DMS 273 treated with DMSO at 0.1 percent for 48 hours (cell line): Measurements from ENCODE around the gene CDH4.

Experiments
- DNase-seq: peaks from one replicate; lab custom pipeline; 2025; lab: John Stamatoyannopoulos, UW

CDH4 gene

DNA sequence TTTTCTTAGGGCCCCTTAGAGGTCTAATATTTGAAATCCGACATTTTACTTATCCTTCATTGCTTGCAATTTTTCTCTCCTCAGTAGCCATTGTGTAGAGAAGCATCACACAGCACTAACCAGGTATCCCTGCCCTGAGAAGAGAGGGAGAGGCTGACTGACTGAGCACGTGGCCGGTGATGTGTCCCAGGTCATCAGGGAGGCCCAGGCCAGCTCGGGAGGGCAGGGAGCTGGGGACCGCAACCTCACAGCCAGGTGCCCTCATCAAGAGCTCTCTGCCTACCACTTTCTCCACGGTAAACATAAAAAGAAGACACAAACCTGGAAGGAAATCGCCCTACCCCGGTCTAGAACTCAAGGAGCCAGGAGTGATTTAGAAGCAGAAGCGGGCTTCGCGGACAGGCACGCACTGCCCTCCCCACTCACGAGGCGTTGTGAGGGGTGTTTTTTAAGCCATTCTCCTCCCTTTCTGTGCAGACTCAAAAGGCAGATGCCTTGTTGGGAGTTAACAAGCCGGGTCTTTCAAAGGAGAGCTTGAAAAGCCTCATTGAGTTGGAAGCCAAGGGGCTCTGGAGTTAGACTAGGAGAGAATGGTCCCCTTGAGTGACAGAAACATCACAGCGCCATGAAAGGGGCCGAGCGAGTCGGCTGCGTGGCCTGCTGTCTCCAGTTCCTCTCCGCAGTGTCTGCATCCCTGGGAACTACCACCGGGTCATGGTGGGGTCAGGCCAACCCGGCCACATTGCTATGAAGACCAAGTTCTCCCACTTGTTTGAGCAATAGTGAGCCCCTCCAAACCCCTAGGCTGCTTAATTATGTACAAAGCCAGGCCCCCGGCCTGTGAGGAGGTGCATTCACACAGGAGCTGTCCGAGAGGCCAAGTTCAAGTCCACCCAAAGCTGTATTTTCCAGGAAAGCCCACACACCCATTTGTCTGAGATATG is 285.4 kb downstream of the CDH4 start:
- no peak for DNase-seq

DNA sequence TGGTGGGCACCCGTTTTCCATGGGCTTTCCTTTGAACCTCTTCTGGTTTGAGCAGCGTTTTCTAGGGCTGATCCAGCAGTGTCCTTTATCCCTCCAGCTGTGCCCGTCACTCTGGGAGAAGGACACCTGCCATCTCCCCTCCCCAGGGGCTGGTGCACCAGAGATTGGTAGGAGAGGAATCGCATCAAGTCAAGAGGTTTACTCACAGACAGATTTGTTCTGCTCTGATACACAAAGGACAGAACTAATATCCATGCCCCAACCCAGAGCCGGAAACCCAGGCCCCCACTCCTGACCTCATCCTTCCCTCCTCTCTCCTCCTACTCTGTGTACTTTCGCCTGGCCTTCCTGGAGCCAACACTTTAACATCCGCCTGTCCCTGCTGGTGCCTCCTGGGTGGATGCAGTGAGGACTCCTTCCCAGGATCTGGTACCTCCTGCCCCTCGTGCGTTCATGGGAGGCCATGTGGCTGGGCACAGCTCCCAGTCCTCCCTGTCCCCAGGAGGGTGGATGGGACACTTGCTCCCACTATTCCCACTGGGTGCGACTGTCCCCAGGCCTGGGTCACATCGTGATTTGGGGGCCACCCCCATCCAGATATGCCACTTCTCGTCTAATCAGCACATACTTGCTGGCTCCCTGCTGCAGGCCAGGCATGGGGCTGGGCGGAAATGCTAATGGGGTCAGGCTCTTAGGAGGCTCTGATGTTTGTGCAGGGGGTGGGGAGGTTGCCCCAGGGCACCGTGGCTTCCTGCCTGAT is 286.3 kb downstream of the CDH4 start:
- DNase-seq, result no peak

DNA sequence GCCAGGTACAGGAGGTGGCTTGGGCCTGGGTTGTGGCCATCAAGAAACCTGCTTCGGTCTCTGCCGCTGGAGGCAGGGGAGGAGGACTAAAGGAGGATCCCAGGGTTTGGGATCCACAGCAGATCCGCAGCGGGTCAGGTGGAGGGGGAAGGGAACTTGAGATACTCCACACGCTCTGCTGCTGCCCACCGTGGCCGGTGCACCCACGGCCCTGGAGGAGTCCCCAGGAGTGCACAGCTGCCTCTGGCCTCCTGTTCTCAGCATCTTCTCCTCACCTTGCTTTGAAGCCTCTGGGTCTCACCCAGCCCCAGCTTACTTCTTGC is 286.8 kb downstream of the CDH4 start:
- no peak for DNase-seq

DNA sequence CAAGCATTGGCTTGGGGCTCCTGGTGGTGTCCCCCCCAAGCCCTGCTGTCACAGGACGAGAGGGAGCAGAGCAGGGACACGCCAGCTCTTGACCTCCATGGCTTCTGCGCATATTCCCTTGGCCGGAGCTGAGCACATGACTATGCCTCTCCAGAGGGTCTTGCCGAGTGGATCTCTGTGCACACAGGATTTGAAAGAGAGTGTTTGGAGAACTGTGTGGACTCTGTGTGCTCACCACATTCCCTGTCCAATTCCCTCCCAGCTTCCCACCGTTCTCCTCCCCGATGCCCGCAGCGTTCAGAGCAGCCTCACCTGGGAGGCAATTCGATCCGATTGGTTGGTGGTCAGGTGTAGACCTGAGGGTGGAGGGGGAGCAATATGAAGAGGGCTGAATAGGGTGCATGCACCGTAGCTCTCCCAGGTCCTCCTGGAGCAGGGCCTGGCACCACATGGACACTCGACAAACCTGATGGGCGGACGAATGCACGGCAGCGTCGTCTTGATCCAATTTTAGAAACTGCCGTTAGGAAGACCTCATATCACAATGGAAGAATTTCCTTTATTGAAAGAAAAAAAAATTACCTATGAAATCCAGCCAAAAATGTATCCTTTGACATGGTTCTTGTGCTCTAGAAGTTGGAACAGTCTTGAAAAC is 287.8 kb downstream of the CDH4 start:
- DNase-seq, result no peak

DNA sequence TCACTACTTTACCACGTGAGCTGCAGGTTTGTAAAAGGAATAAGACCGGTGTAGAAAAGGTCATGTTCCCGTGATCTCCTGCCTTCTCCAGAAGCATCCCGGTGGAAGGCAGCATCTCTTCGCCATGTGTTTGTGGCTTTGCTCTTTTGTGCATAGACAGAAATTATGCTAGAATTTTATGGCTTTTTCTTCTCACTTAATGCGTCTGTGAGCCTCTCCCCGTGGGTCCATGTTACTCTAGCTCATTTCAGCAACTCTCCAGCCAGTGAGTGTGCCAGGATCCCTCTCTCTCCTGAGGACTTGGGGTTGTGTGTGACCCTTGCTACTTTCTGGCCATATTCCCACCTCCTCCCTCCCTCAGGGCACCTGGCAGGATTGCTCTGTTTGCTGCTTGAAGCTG is 289.5 kb downstream of the CDH4 start:
- DNase-seq, result no peak

GRCh38 chr20:61543086-61543485 is 291.0 kb downstream of the CDH4 start:
- no peak for DNase-seq

DNA sequence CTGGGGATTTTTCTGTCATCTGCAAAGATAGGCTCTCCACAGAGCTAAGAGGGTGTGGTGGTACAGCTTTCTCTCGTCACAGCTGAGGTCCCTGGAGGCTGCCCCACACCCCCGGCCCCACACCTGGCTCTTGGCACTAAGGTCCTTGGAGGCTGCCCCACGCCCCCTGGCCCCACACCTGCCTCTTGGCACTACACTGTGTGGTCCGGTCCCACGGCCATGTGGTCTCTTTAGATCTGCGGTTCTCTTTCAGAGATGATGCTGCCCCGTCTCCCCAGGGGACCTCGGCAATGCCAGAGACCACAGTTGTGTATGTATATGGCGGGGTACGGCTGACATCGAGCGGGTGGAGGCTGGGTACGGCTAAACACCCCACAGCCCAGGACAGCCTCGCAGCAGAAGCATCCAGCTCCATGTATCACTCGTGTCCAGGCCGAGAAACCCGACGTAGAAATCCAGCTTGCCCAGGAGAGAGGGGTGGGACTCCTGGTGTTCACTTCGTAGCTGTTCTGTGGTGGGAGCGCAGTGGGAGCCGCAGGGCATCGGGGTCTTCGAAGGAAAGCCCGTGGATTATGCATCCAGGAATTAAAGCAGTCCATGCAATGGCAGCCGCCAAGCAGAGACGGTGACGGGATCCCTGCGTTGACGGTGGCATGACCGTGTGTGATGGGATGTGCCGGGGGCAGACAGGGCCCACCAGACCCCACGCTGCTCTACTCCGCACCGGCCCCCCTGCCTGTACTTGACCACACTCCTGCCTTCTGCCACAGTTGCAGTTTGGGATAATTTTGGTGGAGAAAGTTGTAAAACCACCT is 292.1 kb downstream of the CDH4 start:
- DNase-seq, result no peak

GRCh38 chr20:61544910-61545889 is 293.1 kb downstream of the CDH4 start:
- DNase-seq, result no peak

DNA sequence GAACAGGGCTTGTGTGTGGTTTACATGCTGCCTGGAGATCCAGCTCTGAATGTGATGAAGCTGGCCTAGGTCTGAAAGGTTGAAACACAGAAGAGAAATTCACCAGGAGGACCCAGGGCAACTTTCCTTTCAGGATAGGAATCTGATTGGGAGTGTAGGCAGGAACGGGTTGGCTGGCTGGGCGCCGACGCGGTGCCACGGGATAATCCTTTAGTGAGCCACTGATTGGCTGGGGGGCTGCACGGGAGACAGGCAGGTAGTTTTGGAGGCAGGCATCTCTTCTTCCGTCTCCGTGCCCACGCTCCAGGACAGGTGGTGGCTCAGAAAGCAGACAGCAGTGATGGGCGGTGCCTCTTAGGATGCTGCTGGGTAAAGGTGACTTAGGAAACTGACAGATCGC is 294.6 kb downstream of the CDH4 start:
- no peak for DNase-seq

DNA sequence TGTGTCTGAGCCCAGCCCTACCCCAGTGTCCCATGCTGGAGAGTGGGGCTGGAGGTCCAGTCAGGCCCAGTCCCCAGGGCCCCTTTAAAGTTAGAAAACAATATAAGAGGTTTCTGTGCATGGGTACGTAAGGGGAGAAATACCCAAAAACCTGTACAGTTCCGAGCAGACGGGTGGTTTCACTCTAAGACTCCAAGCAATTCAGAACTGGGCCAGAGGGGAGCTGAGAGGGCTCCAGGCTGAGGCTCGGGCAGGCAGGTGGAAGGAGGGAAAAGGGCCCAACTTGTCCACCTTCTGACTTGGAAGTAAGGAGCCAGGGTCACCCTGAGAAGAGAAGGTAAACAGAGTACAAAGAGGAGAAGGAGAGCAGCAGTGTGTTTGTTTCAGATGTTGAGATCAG is 296.0 kb downstream of the CDH4 start:
- DNase-seq, result no peak

DNA sequence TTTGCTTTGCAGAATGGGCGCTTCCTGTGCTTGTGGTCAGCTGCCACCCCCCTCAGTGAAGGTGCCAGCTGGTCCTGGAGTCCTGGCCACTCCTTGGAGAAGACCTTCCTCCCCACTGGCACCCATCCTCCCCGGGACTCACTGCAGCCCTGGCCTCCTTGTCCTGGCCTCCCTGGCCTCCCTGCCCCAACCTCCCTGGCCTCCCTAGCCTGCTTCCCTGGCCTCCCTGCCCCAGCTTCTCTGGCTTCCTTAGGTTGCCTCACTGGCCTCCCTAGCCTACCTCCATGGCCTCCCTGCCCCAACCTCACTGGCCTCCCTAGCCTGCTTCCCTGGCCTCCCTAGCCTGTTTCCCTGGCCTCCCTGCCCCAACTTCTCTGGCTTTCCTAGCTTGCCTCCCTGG is 297.8 kb downstream of the CDH4 start:
- DNase-seq, result no peak

DNA sequence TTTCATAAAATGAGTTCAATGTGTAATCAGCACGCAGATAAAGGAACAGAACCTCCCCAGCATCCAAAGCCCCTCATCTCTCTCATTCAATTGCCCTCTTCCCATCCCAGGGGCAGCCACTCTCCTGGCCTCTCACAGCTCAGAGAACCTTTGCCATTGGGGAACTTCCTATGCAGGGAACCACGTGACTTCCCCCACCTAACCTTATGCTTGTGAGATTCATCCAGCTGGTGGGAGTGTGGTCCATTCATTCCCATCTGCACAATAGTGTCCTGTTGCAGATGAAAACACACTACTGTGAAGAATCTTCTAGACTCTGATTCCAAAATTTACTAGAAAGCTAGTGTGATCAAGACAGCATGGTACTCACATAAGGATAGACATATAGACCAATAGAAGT is 299.3 kb downstream of the CDH4 start:
- no peak for DNase-seq

GRCh38 chr20:61554617-61555016 is 302.6 kb downstream of the CDH4 start:
- DNase-seq, result no peak

- DNase-seq, result no peak
Measured at GRCh38 chr20:61555566-61555965, 303.5 kb downstream of the CDH4 start.

DNA sequence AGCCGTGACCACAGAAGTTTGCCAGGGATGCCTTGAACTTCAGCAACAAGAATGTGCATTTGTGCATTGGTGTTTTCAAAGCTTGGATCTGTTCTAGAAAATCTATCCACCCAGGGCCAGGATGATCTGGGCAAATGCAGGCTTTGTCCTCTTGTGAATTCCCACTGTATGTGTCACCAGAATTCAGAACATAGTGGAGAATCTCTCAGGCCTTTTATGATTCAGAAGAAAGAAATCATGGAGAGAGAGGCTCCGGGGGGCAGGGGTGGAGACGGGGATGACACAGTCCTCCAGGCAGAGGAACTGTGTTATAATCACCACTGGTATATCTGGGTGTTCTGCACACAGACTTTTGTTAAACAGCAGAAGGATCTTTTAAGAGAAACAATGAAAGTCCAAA is 304.1 kb downstream of the CDH4 start:
- no peak for DNase-seq

- DNase-seq, result no peak
Measured at GRCh38 chr20:61556673-61557072, 304.6 kb downstream of the CDH4 start.

DNA sequence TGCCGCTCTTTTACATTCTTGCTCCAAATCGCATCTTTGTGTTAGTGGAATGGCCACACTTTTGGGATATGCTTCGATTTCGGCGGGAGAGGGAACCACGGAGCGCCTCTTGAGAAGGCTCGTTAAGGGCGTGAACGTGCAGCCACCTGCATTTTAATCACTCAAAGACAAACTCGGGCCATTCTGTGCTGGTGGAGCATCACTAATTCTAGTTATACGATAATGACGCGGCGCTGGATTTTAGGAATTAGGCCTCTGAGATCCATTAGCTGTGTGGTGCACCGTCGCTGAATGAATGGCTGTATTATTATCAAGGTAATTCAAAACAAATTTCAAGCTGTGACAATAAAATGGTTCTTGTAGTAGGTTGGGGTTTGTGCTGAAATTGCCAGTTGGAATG is 305.6 kb downstream of the CDH4 start:
- no peak for DNase-seq

- DNase-seq, result no peak
Measured at GRCh38 chr20:61558726-61559125, 306.7 kb downstream of the CDH4 start.

DNA sequence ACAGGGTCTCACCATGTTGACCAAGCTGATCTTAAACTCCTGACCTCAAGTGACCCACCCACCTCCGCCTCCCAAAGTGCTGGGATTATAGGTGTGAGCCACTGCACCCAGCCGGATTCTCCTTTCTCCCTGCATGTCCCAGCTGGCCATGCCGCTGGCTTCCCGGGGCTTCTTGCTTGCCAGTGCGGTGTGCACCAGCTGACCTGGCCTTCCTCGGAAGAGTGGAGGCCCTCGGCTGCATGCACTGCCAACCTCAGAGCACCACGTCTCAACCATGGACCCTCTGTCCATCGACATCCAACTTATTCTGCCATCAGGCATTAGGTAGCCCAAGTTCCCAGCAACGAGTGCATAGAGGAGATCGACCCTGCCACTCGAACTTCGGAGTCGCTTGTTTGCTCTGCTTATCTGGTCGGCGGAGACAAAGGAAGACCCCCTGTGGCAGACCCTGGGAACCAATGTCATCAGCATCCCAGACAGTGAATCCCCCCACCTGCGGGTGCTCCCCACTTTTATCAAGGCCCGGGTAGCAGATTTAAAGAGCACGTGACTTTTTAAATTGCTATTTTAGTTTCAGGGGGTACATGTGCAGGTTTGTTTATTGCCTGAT is 307.8 kb downstream of the CDH4 start:
- DNase-seq, result no peak

GRCh38 chr20:61560361-61560853 is 308.3 kb downstream of the CDH4 start:
- DNase-seq, result no peak
